Activated CD4-positive, alpha-beta T cell treated with anti-CD3 and anti-CD28 coated beads, Interleukin-2, amount 10 ng/mL, durations not matched to agents 7 days and 5 days (primary cell): ENCODE data around the gene FAM72D. TPM values are rescaled to one million over a fixed set of nuclear protein-coding genes. Genes with fewer than 3 reads are reported as not detected.
"Not testable (repeated sequence)": the region's sequence is repeated elsewhere in the genome, so short reads cannot be mapped to it uniquely, and the experiment has no call there.

Experiments
- CTCF ChIA-PET: fragments of 350-600 bp; sonication (Branson Sonifier 250); formaldehyde crosslinking; loops from one replicate; lab custom pipeline; 2021; ENCODE audit warnings: antibody characterized with exemption; lab: Charles Lee
- POLR2A ChIA-PET: fragments of 350-600 bp; sonication (Branson Sonifier 250); formaldehyde crosslinking; loops from one replicate; lab custom pipeline; 2021; ENCODE audit warnings: antibody characterized with exemption; lab: Charles Lee
- DNase-seq: peaks from one replicate; pipeline ENCODE4 v3.0.0-alpha.2; 2020
- H3K27ac Mint-ChIP-seq: one replicate; pipeline ENCODE4 v1.8.0; 2021; ENCODE audit warnings: mild to moderate bottlenecking, moderate library complexity, mixed read lengths
- H3K27me3 Mint-ChIP-seq: one replicate; pipeline ENCODE4 v1.8.0; 2021; ENCODE audit warnings: mixed read lengths
- H3K36me3 Mint-ChIP-seq: one replicate; pipeline ENCODE4 v1.8.0; 2021; ENCODE audit warnings: low read depth, mixed read lengths
- H3K4me1 Mint-ChIP-seq: one replicate; pipeline ENCODE4 v1.8.0; 2021; ENCODE audit warnings: mixed read lengths
- H3K4me3 Mint-ChIP-seq: one replicate; pipeline ENCODE4 v1.8.0; 2021; ENCODE audit warnings: mild to moderate bottlenecking, moderate library complexity, mixed read lengths
- H3K9me3 Mint-ChIP-seq: one replicate; pipeline ENCODE4 v1.8.0; 2021; ENCODE audit warnings: mixed read lengths
- total RNA-seq, 2 experiments: library from RNA; stranded (reverse); gene quantifications; one replicate each; pipeline ENCODE4 v1.2.3, GENCODE V29; 2021

The FAM72D gene
- total RNA-seq, 2 experiments from 2014 or later = 17.0 to 22.2 TPM

DNA sequence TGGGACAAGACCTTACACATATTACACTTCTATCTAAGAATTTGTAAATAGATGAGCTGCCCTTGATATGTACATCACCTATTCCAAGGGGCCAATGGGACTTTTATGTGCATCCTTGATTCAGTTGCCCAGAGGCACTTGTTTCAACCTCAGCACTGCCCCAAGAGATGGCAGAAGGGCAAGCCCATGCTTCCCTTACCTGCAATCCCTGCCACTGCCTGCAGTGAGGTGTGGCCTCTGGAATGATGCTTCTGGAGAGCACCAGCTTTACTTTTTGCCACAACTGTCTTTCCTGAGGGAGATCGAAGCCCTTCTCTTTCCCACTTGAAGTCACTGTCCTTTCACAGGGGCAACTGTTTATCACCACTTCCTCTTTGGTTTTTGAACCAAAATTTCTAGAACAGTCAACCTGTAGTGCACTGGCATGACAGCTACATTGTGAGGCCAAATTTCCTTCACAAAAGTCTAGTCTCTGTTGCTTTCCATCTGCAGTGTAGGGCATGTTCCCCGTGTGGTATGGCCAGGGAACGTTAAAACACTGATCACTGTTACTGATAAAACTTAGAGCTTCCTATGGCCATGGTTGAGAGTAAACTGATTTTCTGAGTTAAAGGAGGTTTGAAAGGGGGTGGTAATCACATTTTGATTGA, 48.6 kb downstream of the FAM72D start:
- H3K4me1 Mint-ChIP-seq, POLR2A ChIA-PET, CTCF ChIA-PET, DNase-seq, H3K27me3 Mint-ChIP-seq, H3K27ac Mint-ChIP-seq, H3K9me3 Mint-ChIP-seq, H3K4me3 Mint-ChIP-seq, H3K36me3 Mint-ChIP-seq: not testable (repeated sequence)

DNA sequence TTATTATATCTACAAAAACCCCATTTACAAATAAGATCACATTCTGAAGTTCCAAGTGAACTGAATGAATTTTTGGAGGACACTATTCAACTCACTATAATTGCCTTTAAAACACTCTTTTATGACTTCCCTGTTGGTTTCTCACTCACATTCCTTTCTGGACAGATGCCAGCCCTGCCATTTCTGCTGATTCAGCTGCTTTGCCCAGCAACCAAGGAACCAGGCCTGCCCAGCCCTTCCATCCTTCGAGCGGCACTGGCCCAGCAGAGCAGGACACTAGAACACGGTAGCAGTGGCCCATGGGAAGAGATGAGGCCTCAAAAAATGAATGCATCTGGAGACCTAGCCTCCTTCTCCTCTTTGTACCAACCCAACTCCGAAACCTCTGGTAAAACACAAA, 50.5 kb downstream of the FAM72D start:
- H3K36me3 Mint-ChIP-seq, POLR2A ChIA-PET, H3K27me3 Mint-ChIP-seq, DNase-seq, H3K4me3 Mint-ChIP-seq, CTCF ChIA-PET, H3K9me3 Mint-ChIP-seq, H3K27ac Mint-ChIP-seq, H3K4me1 Mint-ChIP-seq: not testable (repeated sequence)

DNA sequence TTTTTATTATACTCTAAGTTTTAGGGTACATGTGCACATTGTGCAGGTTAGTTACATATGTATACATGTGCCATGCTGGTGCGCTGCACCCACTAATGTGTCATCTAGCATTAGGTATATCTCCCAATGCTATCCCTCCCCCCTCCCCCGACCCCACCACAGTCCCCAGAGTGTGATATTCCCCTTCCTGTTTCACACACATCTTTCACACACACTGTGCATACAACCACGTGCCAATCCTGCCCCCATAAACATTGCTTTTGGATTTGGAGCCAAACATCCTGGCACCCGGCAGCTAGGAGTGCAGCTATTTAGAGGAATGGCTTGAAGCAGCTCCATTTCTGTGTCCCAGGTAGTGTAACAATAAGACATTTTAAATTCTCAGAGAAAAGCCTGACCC, 51.4 kb downstream of the FAM72D start:
- H3K27me3 Mint-ChIP-seq, DNase-seq, CTCF ChIA-PET, H3K4me3 Mint-ChIP-seq, H3K27ac Mint-ChIP-seq, POLR2A ChIA-PET, H3K4me1 Mint-ChIP-seq, H3K9me3 Mint-ChIP-seq, H3K36me3 Mint-ChIP-seq: not testable (repeated sequence)

DNA sequence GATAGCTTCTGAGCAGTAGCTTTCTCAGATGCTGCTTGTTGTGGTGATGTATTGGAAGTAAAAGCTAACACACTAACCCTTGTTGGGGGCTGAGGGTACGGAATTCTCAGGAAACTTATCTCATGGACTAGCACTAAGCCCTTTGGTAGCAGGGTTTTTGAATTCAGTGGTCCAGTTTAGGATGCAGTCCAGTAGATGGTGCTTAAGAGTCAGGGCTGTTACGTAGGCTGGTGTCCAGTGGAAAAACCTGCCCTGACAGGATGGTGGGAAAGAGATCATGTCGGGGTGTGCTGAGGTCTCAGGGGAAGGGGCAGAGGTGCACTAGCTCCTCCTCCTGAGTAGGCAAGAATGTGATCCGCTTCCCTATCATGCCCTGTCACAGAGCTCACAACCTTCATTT, 59.6 kb downstream of the FAM72D start:
- CTCF ChIA-PET, H3K36me3 Mint-ChIP-seq, H3K27ac Mint-ChIP-seq, POLR2A ChIA-PET, H3K9me3 Mint-ChIP-seq, H3K4me1 Mint-ChIP-seq, H3K27me3 Mint-ChIP-seq, DNase-seq, H3K4me3 Mint-ChIP-seq: not testable (repeated sequence)

DNA sequence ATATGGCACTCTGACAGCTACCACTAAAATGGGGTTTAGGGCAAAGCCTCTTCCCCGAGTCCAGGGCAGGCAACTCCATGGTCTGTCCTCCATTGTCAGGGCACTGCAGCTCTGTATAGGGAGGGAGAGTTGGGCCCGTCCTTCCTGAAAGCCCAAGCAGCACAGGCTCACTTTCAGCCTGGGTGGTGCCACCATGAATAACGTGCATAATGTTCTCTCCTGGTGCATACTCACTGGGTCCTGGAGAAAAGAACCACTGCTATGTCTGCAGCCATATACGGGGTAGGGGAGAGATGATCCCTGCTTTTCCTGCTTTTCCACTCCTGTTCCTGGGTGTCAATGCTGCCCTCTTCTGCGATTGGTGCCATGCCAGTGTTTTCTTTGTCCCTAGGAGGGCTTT, 60.1 kb downstream of the FAM72D start:
- H3K27me3 Mint-ChIP-seq, CTCF ChIA-PET, POLR2A ChIA-PET, DNase-seq, H3K9me3 Mint-ChIP-seq, H3K4me1 Mint-ChIP-seq, H3K4me3 Mint-ChIP-seq, H3K36me3 Mint-ChIP-seq, H3K27ac Mint-ChIP-seq: not testable (repeated sequence)

DNA sequence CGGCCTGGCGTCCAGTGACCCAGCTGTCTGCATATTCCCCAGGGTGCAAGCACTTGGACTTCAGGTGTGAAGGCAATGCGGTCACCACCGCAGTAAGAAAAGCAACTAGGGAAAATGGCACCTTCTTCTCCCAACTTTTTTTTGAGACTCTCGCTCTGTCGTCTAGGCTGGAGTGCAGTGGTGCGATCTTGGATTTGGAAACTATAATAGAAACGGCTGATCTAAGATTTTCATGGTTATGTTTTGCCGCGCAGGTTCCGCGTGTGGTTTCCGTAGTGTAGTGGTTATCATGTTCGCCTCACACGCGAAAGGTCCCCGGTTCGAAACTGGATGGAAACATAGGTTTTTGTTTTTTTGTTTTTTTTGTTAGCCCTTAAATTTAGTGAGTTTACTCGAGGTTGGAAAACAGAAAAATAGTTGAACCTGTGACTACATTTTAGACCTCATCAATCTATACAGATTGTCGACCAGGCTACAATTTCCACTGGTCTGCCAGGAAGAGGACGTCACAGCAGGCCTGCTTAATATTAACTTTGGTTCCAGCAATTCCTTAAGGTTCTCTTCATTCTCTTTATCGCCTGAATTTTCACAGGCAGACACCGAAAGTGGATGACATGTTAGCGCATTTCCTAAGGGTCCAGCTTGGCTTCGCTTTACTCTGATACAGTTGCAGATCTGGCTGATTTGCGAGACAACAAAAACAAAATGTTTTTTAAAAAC, 61.3 kb downstream of the FAM72D start:
- H3K4me1 Mint-ChIP-seq, CTCF ChIA-PET, H3K27me3 Mint-ChIP-seq, H3K36me3 Mint-ChIP-seq, H3K9me3 Mint-ChIP-seq, POLR2A ChIA-PET: not testable (repeated sequence)
- Mint-ChIP-seq H3K27ac (peak overlapping the region; percentile 89), H3K4me3 (peak overlapping the region; percentile 74)
- peak; percentile 53 for DNase-seq

DNA sequence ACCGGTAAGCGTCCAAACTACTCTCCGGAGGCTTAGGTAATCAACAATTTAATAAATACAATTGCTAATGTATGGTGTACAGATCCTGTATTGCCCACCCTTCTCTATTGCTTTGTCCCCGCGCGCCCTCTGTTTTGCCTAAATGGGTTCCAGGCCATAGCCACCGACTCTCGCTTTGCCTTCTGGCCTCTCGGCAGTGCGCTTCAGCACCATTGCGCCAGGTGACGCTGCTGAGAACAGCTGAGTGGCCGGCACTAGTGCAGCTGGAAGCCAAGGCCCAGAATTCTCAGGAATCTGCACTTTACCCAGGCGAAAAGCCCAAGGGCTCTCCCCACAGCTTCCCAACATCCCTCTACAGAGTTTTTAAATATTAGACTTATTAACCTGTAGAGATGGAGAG, 61.9 kb downstream of the FAM72D start:
- CTCF ChIA-PET, DNase-seq, H3K36me3 Mint-ChIP-seq, POLR2A ChIA-PET, H3K27me3 Mint-ChIP-seq, H3K4me1 Mint-ChIP-seq, H3K4me3 Mint-ChIP-seq, H3K27ac Mint-ChIP-seq, H3K9me3 Mint-ChIP-seq: not testable (repeated sequence)

DNA sequence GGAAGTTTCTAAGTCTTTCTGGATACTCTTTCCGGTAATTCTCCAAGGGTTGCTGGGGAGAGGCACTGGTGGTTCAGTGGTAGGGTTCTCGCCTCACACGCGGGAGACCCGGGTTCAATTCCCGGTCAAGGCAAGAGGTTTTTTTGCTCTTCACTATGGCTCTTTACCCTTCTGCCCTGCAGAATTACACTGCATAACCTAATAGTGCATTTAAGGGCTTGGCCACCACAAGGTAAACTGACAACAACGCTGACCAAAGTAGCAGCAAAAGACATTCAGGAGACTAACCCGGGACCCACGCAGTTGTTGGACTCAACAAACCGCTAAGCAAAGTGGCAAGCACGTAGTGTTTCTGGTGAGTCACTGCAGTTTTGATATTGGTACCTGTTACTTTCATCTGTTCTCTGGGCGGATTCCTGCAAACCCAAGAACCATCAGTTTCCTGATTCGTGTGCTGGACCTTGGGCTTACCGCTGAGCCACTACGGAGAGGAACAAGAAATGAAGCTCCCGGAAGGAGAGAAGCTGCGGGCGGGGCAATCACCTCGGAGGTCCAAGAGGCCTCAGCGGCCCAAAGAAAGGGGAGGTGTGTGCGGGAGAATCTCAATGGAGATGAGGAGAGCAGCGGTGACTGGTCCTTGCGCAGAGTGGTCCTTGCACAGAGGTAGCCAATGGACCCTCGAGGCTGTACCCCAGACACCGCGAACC, 65.4 kb downstream of the FAM72D start:
- POLR2A ChIA-PET, H3K4me1 Mint-ChIP-seq, H3K27me3 Mint-ChIP-seq, H3K9me3 Mint-ChIP-seq, H3K4me3 Mint-ChIP-seq, DNase-seq, H3K36me3 Mint-ChIP-seq, CTCF ChIA-PET, H3K27ac Mint-ChIP-seq: not testable (repeated sequence)

Other genes starting within 250 kb of the FAM72D start
- 10 to 100 TPM; 31.1 to 32.8 TPM for gene SRGAP2B, start 646 bp upstream of the FAM72D start, total RNA-seq
- gene PPIAL4D, start 146.2 kb downstream of the FAM72D start, total RNA-seq = under 1 TPM in 1 of 2 experiments, not detected in 1; 0.69 TPM